ENCODE data around the gene BRD4.

DNA sequence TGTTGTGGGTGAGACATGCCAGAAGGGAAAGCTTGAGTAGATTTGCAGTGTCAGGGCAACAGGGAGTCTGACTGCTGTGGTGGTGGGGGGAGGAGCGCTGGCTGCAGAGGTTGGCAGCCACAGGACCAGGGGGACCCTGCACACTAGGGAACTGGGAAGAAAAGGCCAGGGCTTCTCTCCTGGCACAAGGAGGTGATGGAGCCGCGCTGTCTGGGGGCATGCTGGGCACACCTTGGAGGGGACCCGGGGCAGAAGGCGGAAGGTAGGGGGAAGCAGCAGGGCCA, 86.2 kb downstream of the BRD4 start:
- TF ChIP-seq, protein P1, sequence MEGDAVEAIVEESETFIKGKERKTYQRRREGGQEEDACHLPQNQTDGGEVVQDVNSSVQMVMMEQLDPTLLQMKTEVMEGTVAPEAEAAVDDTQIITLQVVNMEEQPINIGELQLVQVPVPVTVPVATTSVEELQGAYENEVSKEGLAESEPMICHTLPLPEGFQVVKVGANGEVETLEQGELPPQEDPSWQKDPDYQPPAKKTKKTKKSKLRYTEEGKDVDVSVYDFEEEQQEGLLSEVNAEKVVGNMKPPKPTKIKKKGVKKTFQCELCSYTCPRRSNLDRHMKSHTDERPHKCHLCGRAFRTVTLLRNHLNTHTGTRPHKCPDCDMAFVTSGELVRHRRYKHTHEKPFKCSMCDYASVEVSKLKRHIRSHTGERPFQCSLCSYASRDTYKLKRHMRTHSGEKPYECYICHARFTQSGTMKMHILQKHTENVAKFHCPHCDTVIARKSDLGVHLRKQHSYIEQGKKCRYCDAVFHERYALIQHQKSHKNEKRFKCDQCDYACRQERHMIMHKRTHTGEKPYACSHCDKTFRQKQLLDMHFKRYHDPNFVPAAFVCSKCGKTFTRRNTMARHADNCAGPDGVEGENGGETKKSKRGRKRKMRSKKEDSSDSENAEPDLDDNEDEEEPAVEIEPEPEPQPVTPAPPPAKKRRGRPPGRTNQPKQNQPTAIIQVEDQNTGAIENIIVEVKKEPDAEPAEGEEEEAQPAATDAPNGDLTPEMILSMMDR (IDR thresholded peaks at IDR 0.05; ENCODE audit: extremely low read depth in 1 of 2, insufficient read depth in 1 of 2, low read depth in 1 of 2, low read length in 2 of 2) = no peak
- TF ChIP-seq, protein P2, sequence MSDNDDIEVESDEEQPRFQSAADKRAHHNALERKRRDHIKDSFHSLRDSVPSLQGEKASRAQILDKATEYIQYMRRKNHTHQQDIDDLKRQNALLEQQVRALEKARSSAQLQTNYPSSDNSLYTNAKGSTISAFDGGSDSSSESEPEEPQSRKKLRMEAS (IDR thresholded peaks at IDR 0.05; ENCODE audit: insufficient read depth, insufficient read length) = no peak
- TF ChIP-seq POLR2AphosphoS5 (IDR thresholded peaks at IDR 0.05; ENCODE audit: insufficient read depth, low read depth, low read length) (no peak), MYC (IDR thresholded peaks at IDR 0.05; ENCODE audit: low read depth, low read length) (no peak), GATA2 (IDR thresholded peaks at IDR 0.05; ENCODE audit: insufficient read depth, insufficient read length, low read depth, low read length) (no peak), EZH2 (IDR thresholded peaks at IDR 0.05; ENCODE audit: borderline replicate concordance, low read depth, low read length, severe bottlenecking) (no peak), POLR2A (IDR thresholded peaks at IDR 0.05; ENCODE audit: low read depth, low read length) (no peak), FOS (IDR thresholded peaks at IDR 0.05; ENCODE audit: borderline replicate concordance, insufficient read depth, low read length) (no peak)
